ENCODE data around the gene NPHS1.

NPHS1 gene

DNA sequence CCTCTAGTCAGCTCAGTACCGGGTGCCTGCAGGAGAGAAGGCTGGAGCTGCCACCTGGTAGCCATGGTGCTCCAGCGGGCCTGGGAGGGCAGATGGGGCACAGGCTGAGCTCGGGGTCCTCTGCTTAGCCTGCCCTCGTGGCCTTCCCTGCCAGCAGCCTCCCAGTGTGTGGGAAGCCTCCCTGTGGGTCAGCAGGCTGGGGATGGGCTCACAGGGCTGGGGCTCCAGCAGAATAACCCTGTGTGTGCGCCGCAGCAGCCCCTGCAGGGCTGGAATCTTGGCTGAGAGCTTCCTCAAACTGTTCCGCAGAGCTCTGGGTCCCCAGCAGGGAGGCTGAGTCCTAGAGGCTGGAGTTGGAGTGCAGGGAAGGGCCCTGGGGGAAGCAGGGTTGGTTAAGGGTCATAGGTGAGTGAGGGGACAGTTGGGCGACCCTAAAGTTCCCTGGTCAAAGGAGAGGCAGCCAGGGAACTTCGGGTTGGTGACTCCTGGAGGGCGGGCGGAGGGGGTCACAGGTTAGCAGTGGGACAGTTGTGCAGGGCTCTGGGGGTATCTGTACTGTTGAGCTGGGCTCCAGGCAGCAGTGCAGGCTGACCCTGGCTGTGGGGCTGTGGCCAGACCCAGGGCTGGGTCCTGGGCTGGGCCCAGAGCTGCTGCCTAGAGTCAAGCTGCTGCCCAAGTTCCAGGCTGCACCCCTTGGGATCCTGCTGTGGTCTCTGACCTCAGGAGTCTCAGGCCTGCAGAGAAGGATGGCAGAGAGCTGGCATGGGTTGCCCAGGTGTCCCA, 62.9 kb downstream of the NPHS1 start:
- DNase-seq (ENCODE audit: low read depth in 1 of 2, low spot score in 1 of 2) = no peak

DNA sequence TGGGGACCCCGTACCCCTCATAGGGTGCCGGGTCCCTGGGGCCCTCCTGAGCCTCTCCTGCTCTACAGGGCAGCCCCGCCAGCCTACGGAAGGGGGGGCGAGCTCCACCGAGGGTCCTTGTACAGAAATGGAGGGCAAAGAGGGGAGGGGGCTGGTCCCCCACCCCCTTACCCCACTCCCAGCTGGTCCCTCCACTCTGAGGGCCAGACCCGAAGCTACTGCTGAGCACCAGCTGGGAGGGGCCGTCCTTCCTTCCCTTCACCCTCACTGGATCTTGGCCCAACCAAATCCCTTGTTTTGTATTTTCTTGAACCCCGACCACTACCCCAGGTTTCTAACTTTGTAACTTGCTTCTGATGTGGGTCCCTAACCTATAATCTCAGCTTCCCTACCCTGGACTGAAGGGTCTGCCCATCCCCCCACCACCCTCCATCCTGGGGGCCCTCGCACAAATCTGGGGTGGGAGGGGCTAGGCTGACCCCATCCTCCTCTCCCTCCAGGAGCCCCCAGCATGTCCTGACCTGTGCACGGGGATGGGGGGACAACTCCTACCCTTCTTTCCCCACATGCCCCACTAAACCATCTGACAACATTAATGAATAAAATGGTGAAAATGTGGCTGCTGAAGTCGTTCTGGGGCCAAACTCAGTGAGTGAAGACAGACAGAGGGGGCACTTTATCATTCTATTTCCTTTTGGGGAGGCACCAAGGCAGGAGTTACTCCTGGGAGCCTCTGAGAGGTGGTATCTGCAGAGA, 63.9 kb downstream of the NPHS1 start:
- DNase-seq (ENCODE audit: low read depth in 1 of 2, low spot score in 1 of 2) = no peak

DNA sequence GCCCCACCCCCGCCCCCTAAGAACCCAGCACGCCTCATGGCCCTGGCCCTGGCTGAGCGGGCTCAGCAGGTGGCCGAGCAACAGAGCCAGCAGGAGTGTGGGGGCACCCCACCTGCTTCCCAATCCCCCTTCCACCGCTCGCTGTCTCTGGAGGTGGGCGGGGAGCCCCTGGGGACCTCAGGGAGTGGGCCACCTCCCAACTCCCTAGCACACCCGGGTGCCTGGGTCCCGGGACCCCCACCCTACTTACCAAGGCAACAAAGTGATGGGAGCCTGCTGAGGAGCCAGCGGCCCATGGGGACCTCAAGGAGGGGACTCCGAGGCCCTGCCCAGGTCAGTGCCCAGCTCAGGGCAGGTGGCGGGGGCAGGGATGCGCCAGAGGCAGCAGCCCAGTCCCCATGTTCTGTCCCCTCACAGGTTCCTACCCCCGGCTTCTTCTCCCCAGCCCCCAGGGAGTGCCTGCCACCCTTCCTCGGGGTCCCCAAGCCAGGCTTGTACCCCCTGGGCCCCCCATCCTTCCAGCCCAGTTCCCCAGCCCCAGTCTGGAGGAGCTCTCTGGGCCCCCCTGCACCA, 65.0 kb downstream of the NPHS1 start:
- no peak for DNase-seq (ENCODE audit: low read depth in 1 of 2, low spot score in 1 of 2)

DNA sequence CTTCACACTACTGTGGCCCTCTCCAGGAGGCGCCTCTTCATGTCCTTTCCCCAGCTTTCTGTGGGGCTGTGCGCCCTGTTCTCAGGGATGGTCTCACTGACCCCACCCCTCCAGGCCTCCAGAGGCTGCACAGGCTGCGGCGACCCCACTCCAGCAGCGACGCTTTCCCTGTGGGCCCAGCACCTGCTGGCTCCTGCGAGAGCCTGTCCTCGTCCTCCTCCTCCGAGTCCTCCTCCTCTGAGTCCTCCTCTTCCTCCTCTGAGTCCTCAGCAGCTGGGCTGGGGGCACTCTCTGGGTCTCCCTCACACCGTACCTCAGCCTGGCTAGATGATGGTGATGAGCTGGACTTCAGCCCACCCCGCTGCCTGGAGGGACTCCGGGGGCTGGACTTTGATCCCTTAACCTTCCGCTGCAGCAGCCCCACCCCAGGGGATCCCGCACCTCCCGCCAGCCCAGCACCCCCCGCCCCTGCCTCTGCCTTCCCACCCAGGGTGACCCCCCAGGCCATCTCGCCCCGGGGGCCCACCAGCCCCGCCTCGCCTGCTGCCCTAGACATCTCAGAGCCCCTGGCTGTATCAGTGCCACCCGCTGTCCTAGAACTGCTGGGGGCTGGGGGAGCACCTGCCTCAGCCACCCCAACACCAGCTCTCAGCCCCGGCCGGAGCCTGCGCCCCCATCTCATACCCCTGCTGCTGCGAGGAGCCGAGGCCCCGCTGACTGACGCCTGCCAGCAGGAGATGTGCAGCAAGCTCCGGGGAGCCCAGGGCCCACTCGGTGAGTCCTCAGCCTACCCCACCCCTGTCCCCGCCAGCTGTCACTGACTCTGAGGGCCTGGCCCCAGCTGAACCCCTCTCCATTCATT, 65.8 kb downstream of the NPHS1 start:
- no peak for DNase-seq (ENCODE audit: low read depth in 1 of 2, low spot score in 1 of 2)

DNA sequence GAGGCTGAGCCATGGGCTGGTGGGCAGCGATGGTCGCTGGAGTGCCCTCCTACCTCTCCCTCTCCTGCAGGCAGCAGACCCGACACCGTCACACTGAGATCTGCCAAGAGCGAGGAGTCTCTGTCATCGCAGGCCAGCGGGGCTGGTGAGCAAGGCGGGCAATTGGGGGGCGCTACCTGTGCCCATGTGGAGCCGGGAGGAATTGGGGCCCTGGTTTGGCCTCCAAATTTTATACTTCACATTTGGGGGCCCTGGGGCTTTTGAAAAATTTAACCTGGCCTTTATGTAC, 67.0 kb downstream of the NPHS1 start:
- DNase-seq (ENCODE audit: low read depth in 1 of 2, low spot score in 1 of 2) = no peak

DNA sequence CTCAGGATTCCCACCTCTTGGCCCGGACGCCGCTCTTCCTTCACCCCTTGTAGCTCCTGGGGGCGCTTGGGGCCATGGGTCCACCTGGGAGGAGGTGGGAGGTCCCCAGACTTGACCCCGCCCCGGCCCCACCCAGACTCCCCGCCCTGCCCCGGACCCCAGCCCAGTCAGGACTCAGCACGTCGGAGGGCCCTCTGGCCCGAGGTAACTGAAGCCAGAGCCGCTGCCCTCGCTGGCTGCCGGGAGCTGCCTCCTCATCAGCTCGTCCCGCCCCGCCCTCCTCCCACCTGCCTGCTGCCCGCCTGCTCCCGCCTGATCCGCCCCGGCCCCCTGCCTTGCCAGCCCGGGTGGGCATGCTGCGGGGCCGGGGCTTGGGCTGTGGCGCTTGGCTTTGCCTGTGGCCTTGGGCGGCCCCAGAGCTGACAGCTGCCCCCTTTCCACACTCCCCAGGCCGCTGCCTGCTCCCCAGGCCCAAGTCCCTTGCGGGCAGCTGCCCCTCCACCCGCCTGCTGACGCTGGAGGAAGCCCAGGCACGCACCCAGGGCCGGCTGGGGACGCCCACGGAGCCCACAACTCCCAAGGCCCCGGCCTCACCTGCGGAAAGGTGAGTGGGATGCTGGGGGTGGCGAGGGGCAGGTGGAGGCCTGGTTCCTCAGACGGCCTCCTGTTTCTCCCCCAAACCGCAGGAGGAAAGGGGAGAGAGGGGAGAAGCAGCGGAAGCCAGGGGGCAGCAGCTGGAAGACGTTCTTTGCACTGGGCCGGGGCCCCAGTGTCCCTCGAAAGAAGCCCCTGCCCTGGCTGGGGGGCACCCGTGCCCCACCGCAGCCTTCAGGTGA, 67.6 kb downstream of the NPHS1 start:
- DNase-seq (ENCODE audit: low read depth in 1 of 2, low spot score in 1 of 2) = no peak

DNA sequence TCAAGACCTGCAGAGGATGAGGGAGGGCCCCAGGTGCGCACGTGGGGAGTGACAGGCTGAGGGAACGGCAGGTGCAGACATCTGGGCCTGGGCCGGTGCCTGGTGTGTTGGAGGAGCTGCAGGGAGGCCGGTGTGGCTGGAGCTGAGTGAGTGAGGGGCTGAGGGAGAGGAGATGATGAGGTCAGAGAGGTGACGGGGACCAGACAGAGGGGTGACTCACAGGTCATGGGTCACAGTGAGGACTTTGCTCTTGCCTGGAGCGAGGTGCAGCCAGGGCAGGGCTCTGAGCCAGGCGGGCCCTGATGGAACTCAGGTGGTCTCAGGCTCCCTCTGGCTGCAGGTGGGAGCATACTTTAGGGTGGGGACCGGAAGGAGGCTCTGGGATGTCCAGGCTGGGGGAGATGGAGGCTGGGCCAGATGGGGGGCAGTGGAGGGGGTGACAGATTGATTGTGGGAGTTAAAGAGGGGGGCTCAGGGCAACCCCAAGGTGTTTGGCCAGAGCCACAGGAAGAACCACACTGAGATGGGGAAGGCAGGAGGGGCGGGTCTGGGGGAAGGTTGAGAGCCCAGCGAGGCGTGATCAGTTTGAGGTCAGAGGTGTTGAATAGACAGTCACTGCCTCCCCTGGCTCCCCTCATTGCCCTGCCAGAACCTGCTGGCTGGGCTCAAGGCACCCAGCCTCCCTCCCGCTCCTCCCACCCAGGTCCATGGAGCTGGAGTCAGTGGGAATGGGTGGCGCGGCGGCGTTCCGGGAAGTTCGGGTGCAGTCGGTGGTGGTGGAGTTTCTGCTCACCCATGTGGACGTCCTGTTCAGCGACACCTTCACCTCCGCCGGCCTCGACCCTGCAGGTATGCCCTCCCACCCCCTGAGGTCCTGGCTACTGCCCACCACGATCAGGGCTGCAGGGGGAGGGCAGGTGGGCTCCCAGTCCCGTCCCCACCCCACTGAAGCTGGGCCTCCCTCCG, 68.6 kb downstream of the NPHS1 start:
- no peak for DNase-seq (ENCODE audit: low read depth in 1 of 2, low spot score in 1 of 2)

DNA sequence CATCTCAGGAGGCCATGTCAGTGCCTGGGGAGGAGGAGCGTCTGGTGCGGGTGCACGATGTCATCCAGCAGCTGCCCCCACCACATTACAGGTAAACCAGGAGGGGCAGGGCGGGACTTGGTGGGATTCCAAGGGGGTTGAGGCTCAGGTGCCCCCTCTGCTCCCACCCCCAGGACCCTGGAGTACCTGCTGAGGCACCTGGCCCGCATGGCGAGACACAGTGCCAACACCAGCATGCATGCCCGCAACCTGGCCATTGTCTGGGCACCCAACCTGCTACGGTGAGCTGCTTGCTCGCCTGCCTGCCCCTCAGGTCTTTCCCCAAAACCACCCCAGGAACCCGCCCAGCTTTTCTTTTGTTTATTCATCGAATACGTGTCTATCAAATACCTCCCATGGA, 69.7 kb downstream of the NPHS1 start:
- DNase-seq (ENCODE audit: low read depth in 1 of 2, low spot score in 1 of 2) = no peak

DNA sequence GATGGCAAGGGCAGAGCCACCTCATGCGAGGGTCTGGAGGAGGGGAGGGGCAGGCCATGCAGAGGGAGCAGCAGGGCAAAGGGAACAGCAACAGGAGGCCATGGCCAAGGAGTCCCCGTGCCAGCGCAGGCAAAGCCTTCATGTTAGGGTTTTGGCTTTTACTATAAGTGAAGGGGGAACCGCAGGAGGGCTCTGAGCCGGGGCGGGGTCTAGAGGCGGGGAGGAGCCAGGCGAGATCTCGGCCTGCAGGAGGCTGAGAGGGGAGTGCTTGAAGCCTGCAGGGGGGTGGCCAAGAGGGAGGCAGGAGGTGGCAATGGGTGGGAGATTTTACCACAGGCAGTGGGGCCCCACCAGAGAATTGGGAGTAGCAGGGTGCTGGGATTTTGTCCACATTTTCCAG, 70.7 kb downstream of the NPHS1 start:
- no peak for DNase-seq (ENCODE audit: low read depth in 1 of 2, low spot score in 1 of 2)

DNA sequence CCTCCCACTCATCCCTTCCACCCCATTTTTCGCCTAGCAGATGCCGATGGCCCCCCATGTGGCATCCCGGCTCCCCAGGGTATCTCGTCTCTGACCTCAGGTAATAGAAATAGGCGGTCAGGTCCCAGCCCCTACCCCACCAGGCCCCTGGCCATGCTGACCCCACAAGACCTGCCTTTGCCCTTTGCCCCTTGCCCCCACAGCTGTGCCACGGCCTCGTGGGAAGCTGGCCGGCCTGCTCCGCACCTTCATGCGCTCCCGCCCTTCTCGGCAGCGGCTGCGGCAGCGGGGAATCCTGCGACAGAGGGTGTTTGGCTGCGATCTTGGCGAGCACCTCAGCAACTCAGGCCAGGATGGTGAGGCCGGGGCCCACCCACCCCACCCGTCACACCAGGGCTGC, 71.6 kb downstream of the NPHS1 start:
- DNase-seq (ENCODE audit: low read depth in 1 of 2, low spot score in 1 of 2) = no peak

DNA sequence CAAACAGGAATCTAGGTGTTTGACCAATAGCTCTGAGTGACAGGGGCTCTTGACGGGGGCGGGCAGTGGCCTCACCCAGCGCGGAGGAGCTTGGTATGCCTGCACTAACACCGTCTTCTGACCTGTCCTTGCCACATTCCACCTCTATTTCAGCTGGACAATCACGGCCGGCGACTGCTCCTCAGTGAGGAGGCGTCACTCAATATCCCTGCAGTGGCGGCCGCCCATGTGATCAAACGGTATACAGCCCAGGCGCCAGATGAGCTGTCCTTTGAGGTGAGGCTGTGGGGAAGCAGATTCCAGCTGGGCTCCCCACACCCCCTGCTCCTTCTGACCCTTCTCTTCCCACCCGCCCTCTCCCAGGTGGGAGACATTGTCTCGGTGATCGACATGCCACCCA, 72.2 kb downstream of the NPHS1 start:
- DNase-seq (ENCODE audit: low read depth in 1 of 2, low spot score in 1 of 2) = no peak

DNA sequence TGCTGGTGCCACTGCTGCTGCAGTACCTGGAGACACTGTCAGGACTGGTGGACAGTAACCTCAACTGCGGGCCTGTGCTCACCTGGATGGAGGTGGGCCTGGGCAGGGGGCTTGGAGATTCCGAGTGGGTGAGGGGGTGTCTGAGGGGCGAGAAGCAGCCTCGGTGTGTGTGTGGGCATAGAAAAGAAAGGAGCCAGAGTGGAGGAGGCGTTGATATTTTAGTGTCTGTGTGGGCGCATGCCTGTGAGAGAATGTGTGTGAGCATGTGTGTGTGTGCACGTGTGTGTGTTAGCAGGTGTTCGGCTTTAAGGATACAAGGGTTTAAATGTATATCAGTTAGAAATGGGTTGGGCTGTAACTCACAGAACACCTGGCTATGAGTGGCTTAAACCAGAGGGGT, 73.3 kb downstream of the NPHS1 start:
- DNase-seq (ENCODE audit: low read depth in 1 of 2, low spot score in 1 of 2) = no peak

DNA sequence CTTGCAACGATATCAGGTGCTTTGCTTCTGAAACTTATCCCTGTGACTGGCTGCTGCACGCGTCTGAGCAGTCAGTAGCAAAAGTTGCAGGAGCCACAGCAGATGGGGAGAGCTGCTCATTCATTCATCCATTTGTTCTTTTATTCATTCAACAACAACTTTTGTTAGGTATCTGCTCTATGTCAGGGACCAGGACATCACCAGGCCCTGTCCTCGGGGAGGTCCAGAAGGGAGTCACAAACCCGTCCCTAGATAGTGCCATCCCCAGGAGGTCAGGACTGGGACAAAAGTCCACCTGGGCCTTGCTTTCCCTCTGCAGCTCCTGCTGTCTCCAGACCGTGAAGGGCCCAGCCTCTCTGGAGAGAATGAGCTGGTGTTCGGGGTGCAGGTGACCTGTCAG, 74.3 kb downstream of the NPHS1 start:
- DNase-seq (ENCODE audit: low read depth in 1 of 2, low spot score in 1 of 2) = no peak

DNA sequence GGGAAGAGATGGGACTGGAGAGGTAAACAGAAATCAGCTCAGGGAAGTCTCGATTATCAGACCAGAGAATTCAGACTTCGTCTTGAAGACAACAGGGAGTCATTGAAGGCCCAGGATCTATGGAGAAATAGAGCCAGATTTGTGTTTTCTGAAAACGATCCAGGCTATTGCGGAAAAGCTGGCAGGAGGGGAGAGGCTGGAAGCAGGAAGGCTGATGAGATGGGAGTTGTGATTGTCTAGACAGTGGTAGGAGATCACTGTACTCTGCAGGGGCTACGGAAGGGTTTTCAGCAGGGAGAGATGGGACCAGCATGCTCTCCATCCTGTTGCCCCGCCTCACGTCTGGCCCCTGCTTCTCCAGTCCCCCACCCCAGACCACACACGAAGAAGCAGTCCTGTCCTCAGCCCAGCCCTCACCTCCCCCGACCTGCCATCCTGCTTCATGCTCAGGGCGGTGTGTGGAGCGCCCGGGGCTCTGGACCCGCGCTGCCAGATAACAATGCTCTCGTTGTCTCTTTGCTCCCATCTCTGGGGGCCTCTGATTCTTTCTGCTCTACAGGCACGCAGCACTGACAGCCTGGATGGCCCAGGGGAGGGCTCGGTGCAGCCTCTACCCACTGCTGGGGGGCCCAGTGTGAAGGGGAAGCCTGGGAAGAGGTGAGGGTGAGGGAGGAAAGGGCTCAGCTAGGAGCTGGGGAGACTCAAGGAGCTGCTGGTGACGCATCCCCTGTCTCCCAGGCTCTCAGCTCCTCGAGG, 75.0 kb downstream of the NPHS1 start:
- no peak for DNase-seq (ENCODE audit: low read depth in 1 of 2, low spot score in 1 of 2)

DNA sequence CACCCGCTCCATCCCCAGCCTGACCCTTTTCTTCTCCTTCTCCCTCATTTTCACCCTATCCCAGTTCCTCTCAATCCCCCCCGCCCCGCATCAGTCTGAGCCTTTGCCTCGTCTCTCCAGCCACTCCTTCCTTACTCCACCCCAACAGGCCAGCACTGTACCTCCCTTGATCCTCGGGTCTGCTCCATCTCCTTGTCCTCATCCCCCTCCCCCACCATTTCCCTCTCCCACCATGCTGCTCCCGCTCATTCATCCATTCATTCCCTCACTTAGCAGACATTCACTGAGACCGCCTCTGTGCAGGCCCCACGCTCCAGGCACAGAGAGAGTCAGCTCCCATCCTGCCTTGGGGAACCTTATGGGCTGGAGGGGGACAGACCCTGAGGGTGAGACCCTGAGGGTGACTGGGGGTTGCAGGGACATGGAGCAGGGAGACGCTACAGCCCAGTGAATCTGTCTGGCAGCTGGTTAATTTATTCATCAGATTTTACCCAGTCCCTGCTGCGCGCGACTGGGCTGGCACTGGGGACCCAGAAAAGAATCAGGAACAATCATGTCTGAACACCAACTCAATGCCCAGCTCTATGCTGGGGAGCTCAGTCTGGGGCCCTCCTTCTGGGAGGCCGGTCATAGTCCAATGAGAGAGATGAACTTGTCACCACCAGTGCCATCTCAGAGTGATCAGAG, 76.1 kb downstream of the NPHS1 start:
- DNase-seq (ENCODE audit: low read depth in 1 of 2, low spot score in 1 of 2) = no peak
